IPS-NIHi7 (cell line): ENCODE data around the gene TBC1D20.
A peak's percentile ranks its signal among the peaks of the same experiment; 100 is the strongest.

Source experiments
- DNase-seq: peaks from one replicate; pipeline ENCODE4 v3.0.0; 2012; ENCODE audit warnings: mixed read lengths; ENCODE audit errors: extremely low spot score

The TBC1D20 gene

GRCh38 chr20:420166-420620 is 42.1 kb downstream of the TBC1D20 start:
- DNase-seq: no peak

GRCh38 chr20:419556-420165 is 42.7 kb downstream of the TBC1D20 start:
- no peak for DNase-seq

GRCh38 chr20:418858-419365 is 43.4 kb downstream of the TBC1D20 start:
- DNase-seq: no peak

- DNase-seq: no peak
Measured at GRCh38 chr20:417801-418342, 44.5 kb downstream of the TBC1D20 start.

GRCh38 chr20:416950-417800 is 45.2 kb downstream of the TBC1D20 start:
- DNase-seq: no peak

GRCh38 chr20:415820-416322 is 46.5 kb downstream of the TBC1D20 start:
- no peak for DNase-seq

GRCh38 chr20:414161-414560 is 48.2 kb downstream of the TBC1D20 start:
- no peak for DNase-seq

GRCh38 chr20:412081-412480 is 50.3 kb downstream of the TBC1D20 start:
- no peak for DNase-seq

- DNase-seq: no peak
Measured at GRCh38 chr20:409697-410559, 52.4 kb downstream of the TBC1D20 start.

- DNase-seq: no peak
Measured at GRCh38 chr20:408843-409696, 53.3 kb downstream of the TBC1D20 start.

GRCh38 chr20:407953-408842 is 54.1 kb downstream of the TBC1D20 start, which contains the start of gene RBCK1:
Gene RBCK1 (plus strand): TSS chr20:408299. CDS start chr20:408758, 459 bp downstream.
- peak; percentile 96 for DNase-seq

- DNase-seq: peak; percentile 97
Measured at GRCh38 chr20:407133-407952, 55.0 kb downstream of the TBC1D20 start.

- no peak for DNase-seq
Measured at GRCh38 chr20:406200-407132, 55.9 kb downstream of the TBC1D20 start.

GRCh38 chr20:404088-404487 is 58.2 kb downstream of the TBC1D20 start:
- no peak for DNase-seq

- no peak for DNase-seq
Measured at GRCh38 chr20:403582-403957, 58.8 kb downstream of the TBC1D20 start.

- no peak for DNase-seq
Measured at GRCh38 chr20:402898-403581, 59.3 kb downstream of the TBC1D20 start.

GRCh38 chr20:402496-402885 is 59.8 kb downstream of the TBC1D20 start:
- DNase-seq: no peak
